SK-N-SH (cell line): Measurements from ENCODE around the gene HTRA2. TPM values are rescaled to one million over a fixed set of nuclear protein-coding genes. Genes with fewer than 3 reads are reported as not detected.

Experiments used
- CTCF ChIA-PET: fragments of 300-600, 350-600 bp; formaldehyde crosslinking; extraction: SDS; loops from one replicate; lab custom pipeline; 2021; lab: Yijun Ruan, JAX
- POLR2A ChIA-PET: fragments of 350-600 bp; sonication (Branson Sonifier 250); formaldehyde crosslinking; extraction: SDS; loops from one replicate; lab custom pipeline; 2020; ENCODE audit warnings: antibody characterized with exemption, inconsistent platforms; lab: Yijun Ruan, JAX
- DNase-seq: peaks from one replicate; pipeline ENCODE4 v3.0.0; 2012
- H2AFZ ChIP-seq: fragments of 200-600 bp; sonication (generic); 2 replicates; pipeline ENCODE4 v1.8.1; 2016; ENCODE audit warnings: antibody characterized with exemption, mild to moderate bottlenecking, low read depth
- H3F3A ChIP-seq: fragments of 200-600 bp; sonication (generic); replicated peaks from 2 replicates; pipeline ENCODE3; 2016; ENCODE audit warnings: antibody characterized with exemption, mild to moderate bottlenecking; ENCODE audit not compliant: insufficient read depth
- H3K27ac ChIP-seq, 2 experiments: fragments of 200-500 bp in 1 of 2; fragments of 200-600 bp in 1 of 2; sonication (Bioruptor generic) in 1 of 2; sonication (generic), shearing (Covaris generic) in 1 of 2; 2 replicates each; pipeline versions ENCODE4 v1.5.1 to v1.6.1; 2014 to 2016; ENCODE audit warnings: low read depth in 2 of 2, inconsistent platforms in 1 of 2, low read length in 1 of 2, mild to moderate bottlenecking in 1 of 2, mixed read lengths in 1 of 2
- H3K27me3 ChIP-seq: fragments of 200-600 bp; sonication (generic), shearing (Covaris generic); 2 replicates; pipeline ENCODE4 v1.6.1; 2016; ENCODE audit warnings: mixed run types; ENCODE audit not compliant: insufficient read depth
- H3K36me3 ChIP-seq, 2 experiments: fragments of 200-500 bp in 1 of 2; fragments of 200-600 bp in 1 of 2; sonication (Bioruptor generic) in 1 of 2; sonication (generic) in 1 of 2; replicated peaks in 1 of 2; 2 replicates each; pipeline versions ENCODE3 to v1.5.1; 2014 to 2016; ENCODE audit warnings: low read length in 1 of 2, mild to moderate bottlenecking in 1 of 2; ENCODE audit not compliant: insufficient read depth in 2 of 2, control insufficient read depth in 1 of 2
- H3K4me1 ChIP-seq, 2 experiments: fragments of 200-500 bp in 1 of 2; fragments of 200-600 bp in 1 of 2; sonication (Bioruptor generic) in 1 of 2; sonication (generic), shearing (Covaris generic) in 1 of 2; 2 replicates each; pipeline versions ENCODE4 v1.5.1 to v1.6.1; 2014 to 2016; ENCODE audit warnings: low read depth in 1 of 2, low read length in 1 of 2, mixed run types in 1 of 2; ENCODE audit not compliant: insufficient read depth in 2 of 2, control insufficient read depth in 1 of 2
- H3K4me2 ChIP-seq: fragments of 200-600 bp; sonication (generic), shearing (Covaris generic); 2 replicates; pipeline ENCODE4 v1.6.1; 2017; ENCODE audit warnings: mixed run types
- H3K4me3 ChIP-seq, 2 experiments: fragments of 200-500 bp in 1 of 2; fragments of 200-600 bp in 1 of 2; sonication (Bioruptor generic) in 1 of 2; sonication (generic), shearing (Covaris generic) in 1 of 2; 2 replicates each; pipeline versions ENCODE4 v1.5.1 to v1.8.1; 2014 to 2016; ENCODE audit warnings: low read depth in 2 of 2, inconsistent platforms in 1 of 2, low read length in 1 of 2, mild to moderate bottlenecking in 1 of 2, mixed read lengths in 1 of 2, moderate library complexity in 1 of 2
- H3K79me2 ChIP-seq: fragments of 200-600 bp; sonication (generic); 2 replicates; pipeline ENCODE4 v1.8.1; 2017; ENCODE audit warnings: mild to moderate bottlenecking; ENCODE audit not compliant: insufficient read depth
- H3K9ac ChIP-seq: fragments of 200-600 bp; sonication (generic); 2 replicates; pipeline ENCODE4 v1.6.1; 2017; ENCODE audit warnings: mixed run types
- H3K9me2 ChIP-seq: fragments of 200-600 bp; sonication (generic); 2 replicates; pipeline ENCODE4 v1.6.1; 2017; ENCODE audit warnings: mixed run types
- H3K9me3 ChIP-seq: fragments of 200-600 bp; sonication (generic); 2 replicates; pipeline ENCODE4 v1.6.1; 2017; ENCODE audit warnings: mixed run types, mild to moderate bottlenecking, moderate library complexity
- H4K20me1 ChIP-seq: fragments of 200-600 bp; sonication (generic); 2 replicates; pipeline ENCODE4 v1.6.1; 2017; ENCODE audit warnings: mild to moderate bottlenecking, mixed run types; ENCODE audit not compliant: insufficient read depth
- CHD2 ChIP-seq: fragments of 150-350 bp; IDR thresholded peaks from 2 replicates; pipeline ENCODE4 v1.6.1; 2018; ENCODE audit warnings: low read length; ENCODE audit not compliant: partially characterized antibody
- EP300 ChIP-seq, 2 experiments: IDR thresholded peaks; 2 replicates each; pipeline versions ENCODE4 v1.4.0 to v1.6.1; 2012; ENCODE audit warnings: borderline replicate concordance in 1 of 2, low read depth in 1 of 2, low read length in 1 of 2
- EZH2phosphoT487 ChIP-seq: fragments of 200-600 bp; sonication (generic); IDR thresholded peaks from 2 replicates; pipeline ENCODE4 v1.6.1; 2017; ENCODE audit warnings: low read depth, mixed run types, mild to moderate bottlenecking, antibody characterized with exemption, moderate library complexity, borderline replicate concordance
- FOSL2 ChIP-seq: IDR thresholded peaks from 2 replicates; pipeline ENCODE4 v1.4.0; 2012; ENCODE audit warnings: low read depth, mild to moderate bottlenecking, moderate library complexity, borderline replicate concordance
- MXI1 ChIP-seq: IDR thresholded peaks from 2 replicates; pipeline ENCODE4 v1.6.1; 2012; ENCODE audit warnings: mild to moderate bottlenecking, low read depth, low read length, improper control_type of control experiment
- NFIC ChIP-seq: IDR thresholded peaks from 2 replicates; pipeline ENCODE4 v1.4.0; 2012; ENCODE audit warnings: borderline replicate concordance
- NRF1 ChIP-seq: IDR thresholded peaks from 2 replicates; pipeline ENCODE4 v1.6.1; 2012; ENCODE audit warnings: low read depth, mild to moderate bottlenecking, low read length
- PBX3 ChIP-seq: IDR thresholded peaks from 2 replicates; pipeline ENCODE4; 2012
- POLR2AphosphoS5 ChIP-seq: IDR thresholded peaks from 2 replicates; pipeline ENCODE4 v1.6.1; 2012; ENCODE audit warnings: low read depth, low read length
- RAD21 ChIP-seq: IDR thresholded peaks from 2 replicates; pipeline ENCODE4 v1.6.1; 2012; ENCODE audit warnings: mild to moderate bottlenecking, low read length
- RXRA ChIP-seq: IDR thresholded peaks from 2 replicates; pipeline ENCODE4 v1.4.0; 2012; ENCODE audit warnings: low read depth, mild to moderate bottlenecking, borderline replicate concordance
- SIN3A ChIP-seq: IDR thresholded peaks from 2 replicates; pipeline ENCODE4 v1.6.1; 2012; ENCODE audit warnings: low read depth, mild to moderate bottlenecking, low read length, moderate library complexity, borderline replicate concordance
- SMC3 ChIP-seq: IDR thresholded peaks from 2 replicates; pipeline ENCODE4 v1.6.1; 2012; ENCODE audit warnings: low read depth, low read length, improper control_type of control experiment
- TCF12 ChIP-seq: IDR thresholded peaks from 2 replicates; pipeline ENCODE4 v1.4.0; 2012
- TEAD4 ChIP-seq: IDR thresholded peaks from 2 replicates; pipeline ENCODE4 v1.4.0; 2012; ENCODE audit warnings: mild to moderate bottlenecking, borderline replicate concordance; ENCODE audit not compliant: insufficient read depth
- USF2 ChIP-seq: fragments of 150-350 bp; IDR thresholded peaks from 2 replicates; pipeline ENCODE4 v1.6.1; 2017; ENCODE audit warnings: antibody characterized with exemption, low read length, low read depth, borderline replicate concordance
- WGBS: methylation state at CpG from one replicate; pipeline ENCODE4 v1.1.6; 2017; ENCODE audit warnings: low lambda C conversion rate; 5-methylcytosine and 5-hydroxymethylcytosine counted together
- polyA plus RNA-seq, 3 experiments: library from polyadenylated mRNA; depleted of rRNA; stranded (reverse); fragments of >200 nt; gene quantifications; 2 replicates each; pipeline ENCODE4 v1.2.3, GENCODE V29; 2012
- TF ChIP-seq, protein P1 (sequence below): IDR thresholded peaks from 2 replicates; pipeline ENCODE4 v1.6.1; 2012; ENCODE audit warnings: mild to moderate bottlenecking, low read depth, low read length, moderate library complexity
- TF ChIP-seq, protein P2 (sequence below): IDR thresholded peaks from 2 replicates; pipeline ENCODE4 v1.4.0; 2012; ENCODE audit warnings: low read depth, borderline replicate concordance
- TF ChIP-seq, protein P3 (sequence below): fragments of 150-350 bp; IDR thresholded peaks from 2 replicates; pipeline ENCODE4 v1.6.1; 2016; ENCODE audit warnings: mild to moderate bottlenecking, low read depth, low read length

Gene HTRA2
- polyA plus RNA-seq, 1 of the 3 experiments (the other 2 are of a cell fraction): 55.7 TPM

- TF ChIP-seq, protein P1, sequence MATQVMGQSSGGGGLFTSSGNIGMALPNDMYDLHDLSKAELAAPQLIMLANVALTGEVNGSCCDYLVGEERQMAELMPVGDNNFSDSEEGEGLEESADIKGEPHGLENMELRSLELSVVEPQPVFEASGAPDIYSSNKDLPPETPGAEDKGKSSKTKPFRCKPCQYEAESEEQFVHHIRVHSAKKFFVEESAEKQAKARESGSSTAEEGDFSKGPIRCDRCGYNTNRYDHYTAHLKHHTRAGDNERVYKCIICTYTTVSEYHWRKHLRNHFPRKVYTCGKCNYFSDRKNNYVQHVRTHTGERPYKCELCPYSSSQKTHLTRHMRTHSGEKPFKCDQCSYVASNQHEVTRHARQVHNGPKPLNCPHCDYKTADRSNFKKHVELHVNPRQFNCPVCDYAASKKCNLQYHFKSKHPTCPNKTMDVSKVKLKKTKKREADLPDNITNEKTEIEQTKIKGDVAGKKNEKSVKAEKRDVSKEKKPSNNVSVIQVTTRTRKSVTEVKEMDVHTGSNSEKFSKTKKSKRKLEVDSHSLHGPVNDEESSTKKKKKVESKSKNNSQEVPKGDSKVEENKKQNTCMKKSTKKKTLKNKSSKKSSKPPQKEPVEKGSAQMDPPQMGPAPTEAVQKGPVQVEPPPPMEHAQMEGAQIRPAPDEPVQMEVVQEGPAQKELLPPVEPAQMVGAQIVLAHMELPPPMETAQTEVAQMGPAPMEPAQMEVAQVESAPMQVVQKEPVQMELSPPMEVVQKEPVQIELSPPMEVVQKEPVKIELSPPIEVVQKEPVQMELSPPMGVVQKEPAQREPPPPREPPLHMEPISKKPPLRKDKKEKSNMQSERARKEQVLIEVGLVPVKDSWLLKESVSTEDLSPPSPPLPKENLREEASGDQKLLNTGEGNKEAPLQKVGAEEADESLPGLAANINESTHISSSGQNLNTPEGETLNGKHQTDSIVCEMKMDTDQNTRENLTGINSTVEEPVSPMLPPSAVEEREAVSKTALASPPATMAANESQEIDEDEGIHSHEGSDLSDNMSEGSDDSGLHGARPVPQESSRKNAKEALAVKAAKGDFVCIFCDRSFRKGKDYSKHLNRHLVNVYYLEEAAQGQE: no peak
- TF ChIP-seq, protein P2, sequence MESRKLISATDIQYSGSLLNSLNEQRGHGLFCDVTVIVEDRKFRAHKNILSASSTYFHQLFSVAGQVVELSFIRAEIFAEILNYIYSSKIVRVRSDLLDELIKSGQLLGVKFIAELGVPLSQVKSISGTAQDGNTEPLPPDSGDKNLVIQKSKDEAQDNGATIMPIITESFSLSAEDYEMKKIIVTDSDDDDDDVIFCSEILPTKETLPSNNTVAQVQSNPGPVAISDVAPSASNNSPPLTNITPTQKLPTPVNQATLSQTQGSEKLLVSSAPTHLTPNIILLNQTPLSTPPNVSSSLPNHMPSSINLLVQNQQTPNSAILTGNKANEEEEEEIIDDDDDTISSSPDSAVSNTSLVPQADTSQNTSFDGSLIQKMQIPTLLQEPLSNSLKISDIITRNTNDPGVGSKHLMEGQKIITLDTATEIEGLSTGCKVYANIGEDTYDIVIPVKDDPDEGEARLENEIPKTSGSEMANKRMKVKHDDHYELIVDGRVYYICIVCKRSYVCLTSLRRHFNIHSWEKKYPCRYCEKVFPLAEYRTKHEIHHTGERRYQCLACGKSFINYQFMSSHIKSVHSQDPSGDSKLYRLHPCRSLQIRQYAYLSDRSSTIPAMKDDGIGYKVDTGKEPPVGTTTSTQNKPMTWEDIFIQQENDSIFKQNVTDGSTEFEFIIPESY: no peak
- TF ChIP-seq PBX3 (peak; percentile 25), SIN3A (peak; percentile 59; the same call in 1 of the 2 replicates), MXI1 (peak; percentile 70), SMC3 (no peak), FOSL2 (no peak), RAD21 (0 out of 2 replicates have a peak, but pooled peaks have one; percentile 4), EZH2phosphoT487 (no peak)
Measured at GRCh38 chr2:74529357-74530238, at the start of gene HTRA2, which contains the start of gene AUP1 (continued).

GRCh38 chr2:74481431-74481830, 48.3 kb upstream of the HTRA2 start:
- Histone ChIP-seq H3K9me3 (no peaks in the 10 kb centered on the region), H4K20me1 (no peaks in the 10 kb centered on the region), H3K4me1 (peaks cover 13 to 16% of the 10 kb centered on the region in 2 experiments; a peak in 3 of 4 replicates), H3K4me2 (peak overlapping the region; percentile 86), H3F3A (peaks cover 3% of the 10 kb centered on the region), H3K4me3 (peak overlapping the region; percentile 70 to 97), H3K27me3 (no peaks in the 10 kb centered on the region), H3K36me3 (peaks cover 15 to 25% of the 10 kb centered on the region in 2 experiments), H3K79me2 (peaks cover 70% of the 10 kb centered on the region), H3K27ac (no peak overlapping the region), H2AFZ (no peak overlapping the region), H3K9me2 (no peaks in the 10 kb centered on the region), H3K9ac (peak overlapping the region; percentile 79)
- ChIA-PET CTCF (interaction anchor here (0.9 to 7.5 kb wide), 14 partner anchors 9 to 147 kb away, joined by 3 to 116 read pairs (median 8); partner anchors contain the start of genes AUP1, HTRA2, MRPL53 and PCGF1), POLR2A (interaction anchor here (1.0 to 3.5 kb wide), 11 partner anchors 9 to 108 kb away, joined by 3 to 24 read pairs (median 8); partner anchors contain the start of genes AUP1, C2orf81, HTRA2 and MRPL53)
- DNase-seq: no peak
- WGBS: 57% methylated on average over 2 of the region's 3 CpGs
- TF ChIP-seq RXRA (no peak), NFIC (no peak), TCF12 (no peak), EP300 (IDR thresholded peaks at IDR 0.05; ENCODE audit: borderline replicate concordance in 1 of 2, low read depth in 1 of 2, low read length in 1 of 2) (no peak), POLR2AphosphoS5 (no peak), CHD2 (no peak), TEAD4 (no peak), PBX3 (no peak), USF2 (no peak), NRF1 (no peak)
- TF ChIP-seq, protein P3, sequence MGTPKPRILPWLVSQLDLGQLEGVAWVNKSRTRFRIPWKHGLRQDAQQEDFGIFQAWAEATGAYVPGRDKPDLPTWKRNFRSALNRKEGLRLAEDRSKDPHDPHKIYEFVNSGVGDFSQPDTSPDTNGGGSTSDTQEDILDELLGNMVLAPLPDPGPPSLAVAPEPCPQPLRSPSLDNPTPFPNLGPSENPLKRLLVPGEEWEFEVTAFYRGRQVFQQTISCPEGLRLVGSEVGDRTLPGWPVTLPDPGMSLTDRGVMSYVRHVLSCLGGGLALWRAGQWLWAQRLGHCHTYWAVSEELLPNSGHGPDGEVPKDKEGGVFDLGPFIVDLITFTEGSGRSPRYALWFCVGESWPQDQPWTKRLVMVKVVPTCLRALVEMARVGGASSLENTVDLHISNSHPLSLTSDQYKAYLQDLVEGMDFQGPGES: no peak
